HG03342 (cell line): ENCODE measurements around the gene ADI1.
"Not testable (repeated sequence)": the region's sequence is repeated elsewhere in the genome, so short reads cannot be mapped to it uniquely, and the experiment has no call there.

Experiments used
- ATAC-seq: cut with Tn5 transposase; IDR thresholded peaks from one replicate; pipeline ENCODE4 v1.9.1; 2021; ENCODE audit warnings: mild to moderate bottlenecking, moderate library complexity; ENCODE audit not compliant: unreplicated experiment

Gene ADI1

DNA sequence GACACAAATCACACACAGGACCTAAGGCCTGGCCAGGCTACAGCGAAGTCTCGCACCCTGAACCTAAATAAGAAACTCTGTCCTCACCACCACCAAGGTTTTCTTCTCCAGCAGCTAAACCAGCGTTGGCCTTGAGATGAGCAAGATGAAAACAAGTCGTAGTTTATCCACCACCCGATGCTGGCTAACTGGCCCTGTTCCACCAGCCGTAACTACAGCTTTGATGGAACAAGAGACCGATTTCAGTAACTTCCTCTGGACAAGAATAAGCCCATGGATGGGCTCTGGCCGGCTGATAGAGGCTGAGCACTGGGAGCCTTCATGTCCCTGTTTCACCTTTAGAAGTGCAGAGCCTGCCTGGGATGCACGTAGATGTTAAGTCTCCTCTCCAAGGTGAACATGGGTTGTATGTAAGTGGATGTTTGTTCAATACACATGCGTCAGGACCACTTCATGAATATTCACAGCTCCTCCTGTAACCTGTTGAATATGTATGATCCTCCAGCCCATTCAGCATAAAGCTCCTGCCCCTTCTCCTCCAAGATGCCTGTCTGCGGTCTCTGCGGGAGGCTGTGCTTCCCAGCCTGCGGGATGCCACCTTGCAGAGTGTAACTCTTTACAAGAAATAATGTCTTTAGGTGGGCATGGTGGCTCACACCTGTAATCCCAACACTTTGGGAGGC lies 24.2 kb downstream of the ADI1 start:
- no peak for ATAC-seq

- ATAC-seq, result no peak
Measured at GRCh38 chr2:3493615-3494007, 25.7 kb downstream of the ADI1 start.

- no peak for ATAC-seq
Measured at GRCh38 chr2:3492951-3493614, 26.2 kb downstream of the ADI1 start.

DNA sequence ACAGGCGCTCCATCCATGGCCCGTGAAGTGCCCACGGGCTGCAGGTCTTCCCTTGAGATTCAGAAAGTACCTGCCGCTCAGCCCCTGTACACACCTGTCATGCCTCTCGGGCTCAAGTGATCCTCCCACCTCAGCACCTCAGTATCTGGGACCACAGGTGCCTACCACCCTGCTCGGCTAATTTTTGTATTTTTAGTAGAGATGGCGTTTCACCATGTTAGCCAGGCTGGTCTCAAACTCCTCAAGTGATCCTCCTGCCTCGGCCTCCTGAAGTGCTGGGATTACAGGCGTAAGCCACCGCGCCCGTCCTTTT lies 26.9 kb downstream of the ADI1 start:
- ATAC-seq, result not testable (repeated sequence)

GRCh38 chr2:3491716-3492474 lies 27.4 kb downstream of the ADI1 start:
- ATAC-seq, result no peak

DNA sequence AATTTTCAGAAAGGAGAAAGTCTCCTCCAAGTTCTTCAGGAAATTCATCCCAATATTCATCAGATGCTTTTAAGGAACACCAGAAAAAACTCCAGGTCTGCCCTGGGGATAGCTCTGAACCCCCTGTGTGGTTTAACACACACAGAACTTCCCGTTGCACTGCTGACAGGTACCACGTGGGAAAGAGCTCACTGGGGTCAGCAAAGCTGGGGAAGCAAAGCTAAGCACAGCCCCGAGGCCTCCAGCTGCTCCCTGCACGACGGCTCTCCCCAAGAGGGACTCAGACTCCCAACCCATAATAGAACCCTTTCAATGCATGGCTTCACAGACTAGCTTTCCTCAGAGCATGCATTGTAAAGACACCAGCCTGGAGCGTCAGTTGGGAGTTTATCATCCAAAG lies 28.0 kb downstream of the ADI1 start:
- ATAC-seq, result no peak

GRCh38 chr2:3490191-3491170 lies 28.9 kb downstream of the ADI1 start:
- no peak for ATAC-seq

GRCh38 chr2:3489764-3490115 lies 29.6 kb downstream of the ADI1 start:
- ATAC-seq, result no peak

GRCh38 chr2:3488855-3489763 lies 30.2 kb downstream of the ADI1 start:
- ATAC-seq, result no peak

DNA sequence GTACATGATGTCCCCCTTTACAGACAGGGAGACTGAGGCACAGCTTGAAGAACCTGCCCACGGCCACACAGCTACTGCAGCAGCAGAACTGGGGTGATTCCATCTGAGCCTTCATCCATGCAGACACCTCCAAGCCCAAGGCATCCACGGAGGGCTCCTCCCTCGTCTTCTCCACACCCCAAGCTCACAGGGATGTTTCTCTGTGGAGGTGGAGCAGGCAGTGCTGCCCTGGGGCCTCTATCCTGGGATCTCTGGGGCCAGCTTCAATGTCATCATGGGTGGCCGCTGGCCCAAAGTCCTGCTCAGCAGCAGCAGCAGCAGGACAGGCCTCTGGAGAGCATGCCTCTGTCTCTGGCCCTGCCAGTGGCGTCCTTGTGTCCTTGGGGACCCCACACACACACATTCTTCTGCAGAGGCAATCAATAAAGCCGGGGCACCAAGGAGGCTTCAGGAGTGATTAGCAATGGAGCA lies 31.2 kb downstream of the ADI1 start:
- no peak for ATAC-seq

DNA sequence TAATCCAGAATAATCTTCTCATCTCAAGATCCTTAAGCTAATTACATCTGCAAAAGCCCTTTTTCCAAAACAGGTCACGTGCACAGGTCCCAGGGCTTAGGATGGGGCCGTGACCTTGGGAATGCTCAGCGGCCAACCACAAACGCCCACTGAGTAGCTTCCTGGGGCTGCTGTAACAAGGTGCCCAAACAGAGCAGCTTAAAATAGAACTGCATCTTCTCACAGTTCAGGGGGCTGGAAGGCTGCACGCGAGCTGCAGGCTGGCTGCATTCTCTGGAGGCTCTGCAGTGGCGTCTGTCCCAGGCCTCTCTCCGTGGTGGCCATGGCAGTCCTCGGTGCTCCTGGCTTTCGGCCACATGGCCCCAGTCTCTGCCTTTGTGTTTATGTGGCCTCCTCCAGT lies 31.9 kb downstream of the ADI1 start:
- ATAC-seq, result no peak

DNA sequence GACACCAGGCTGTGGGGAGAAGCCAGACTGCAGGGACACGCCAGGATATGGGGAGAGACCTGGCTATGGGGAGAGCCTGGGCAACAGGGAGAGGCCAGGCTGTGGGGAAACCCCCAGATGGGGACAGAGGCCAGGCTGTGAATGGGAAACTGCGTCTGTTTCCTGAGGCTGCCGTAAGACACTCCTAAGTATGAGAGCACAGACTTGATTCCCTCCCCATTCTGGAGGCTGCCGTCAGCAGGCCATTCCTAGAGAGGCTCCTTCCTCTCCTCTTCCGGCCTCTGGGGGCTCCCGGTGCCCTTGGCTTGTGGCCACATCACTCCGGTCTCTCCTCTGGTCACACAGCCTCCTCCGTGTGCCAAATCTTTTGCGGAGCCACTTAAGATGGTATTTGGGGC lies 32.3 kb downstream of the ADI1 start:
- ATAC-seq, result no peak

GRCh38 chr2:3486047-3487027 lies 33.0 kb downstream of the ADI1 start:
- no peak for ATAC-seq

DNA sequence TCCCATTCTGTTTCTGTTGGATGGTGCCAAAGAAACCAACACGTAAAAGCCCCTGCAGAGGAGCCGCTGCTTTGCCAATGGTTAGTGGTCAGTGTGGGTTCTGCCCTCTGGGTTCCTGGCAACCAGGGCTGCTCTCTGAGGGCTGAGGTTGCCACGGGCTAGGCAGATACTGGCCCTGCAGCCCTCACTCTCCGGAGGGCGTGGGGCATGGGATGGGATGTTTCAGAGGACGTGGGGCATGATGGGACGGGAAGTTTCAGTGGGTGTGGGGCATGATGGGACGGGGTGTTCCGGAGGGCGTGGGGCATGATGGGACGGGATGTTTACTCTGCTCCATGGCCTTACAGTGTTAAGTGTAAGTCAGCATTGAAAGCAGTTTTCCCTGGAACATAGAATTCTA lies 34.2 kb downstream of the ADI1 start:
- ATAC-seq, result no peak

- no peak for ATAC-seq
Measured at GRCh38 chr2:3483986-3484960, 35.1 kb downstream of the ADI1 start.

- ATAC-seq, result no peak
Measured at GRCh38 chr2:3483227-3483985, 35.9 kb downstream of the ADI1 start.

GRCh38 chr2:3482363-3482821 lies 36.9 kb downstream of the ADI1 start:
- no peak for ATAC-seq
